ENCODE measurements around the gene TBCEL.
A peak's percentile ranks its signal among the peaks of the same experiment; 100 is the strongest.

The TBCEL gene

GRCh38 chr11:121023848-121024751 is at the start of gene TBCEL:
Gene TBCEL, plus strand, starts transcription at chr11:121024102. Its CDS starts 21,589 bp downstream, at chr11:121045691.
- Histone ChIP-seq H3K4me3 (ENCODE audit: low read depth in 1 of 2, low read length in 2 of 2) (peak within 1 kb of the TSS; percentile 74 to 91), H3K27ac (ENCODE audit: low read length) (peak within 1 kb of the TSS; percentile 57), H4K20me1 (ENCODE audit: insufficient read depth, low read length) (peaks cover 6% of the 10 kb centered on the region; the same call in 1 of the 2 replicates), H3K36me3 (ENCODE audit: insufficient read depth, low read length) (no peaks in the 10 kb centered on the region), H3K27me3 (ENCODE audit: insufficient read depth, low read length, poor library complexity) (no peaks in the 10 kb centered on the region), H3K4me1 (ENCODE audit: insufficient read depth, low read length) (peaks cover 27% of the 10 kb centered on the region), H3K4me2 (ENCODE audit: insufficient read depth, low read length) (peak within 1 kb of the TSS; percentile 98), H3K9me3 (ENCODE audit: insufficient read depth, low read length, severe bottlenecking) (no peaks in the 10 kb centered on the region), H3K79me2 (ENCODE audit: insufficient read depth, low read length) (peaks cover 26% of the 10 kb centered on the region), H3K9ac (ENCODE audit: low read depth, low read length) (peak within 1 kb of the TSS; percentile 77), H2AFZ (ENCODE audit: low read depth, low read length) (peak within 1 kb of the TSS; percentile 87)
- DNase-seq (peak; percentile 90), ATAC-seq (ENCODE audit: insufficient read depth, low read depth) (peak; percentile 88)
- TF ChIP-seq EZH2 (IDR thresholded peaks at IDR 0.05; ENCODE audit: borderline replicate concordance, low read depth, low read length, severe bottlenecking), result no peak
- TF ChIP-seq CTCF (IDR thresholded peaks at IDR 0.05; ENCODE audit: borderline replicate concordance, extremely low read depth, low read length, poor library complexity, severe bottlenecking), result no peak

GRCh38 chr11:120974466-120974865 is 49.4 kb upstream of the TBCEL start:
- Histone ChIP-seq H3K4me1 (ENCODE audit: insufficient read depth, low read length) (no peaks in the 10 kb centered on the region), H3K9ac (ENCODE audit: low read depth, low read length) (no peak overlapping the region), H4K20me1 (ENCODE audit: insufficient read depth, low read length) (no peaks in the 10 kb centered on the region), H3K36me3 (ENCODE audit: insufficient read depth, low read length) (no peaks in the 10 kb centered on the region), H2AFZ (ENCODE audit: low read depth, low read length) (no peak overlapping the region), H3K79me2 (ENCODE audit: insufficient read depth, low read length) (no peaks in the 10 kb centered on the region), H3K4me2 (ENCODE audit: insufficient read depth, low read length) (no peak overlapping the region), H3K4me3 (ENCODE audit: low read depth in 1 of 2, low read length in 2 of 2) (no peak overlapping the region), H3K27ac (ENCODE audit: low read length) (no peak overlapping the region), H3K9me3 (ENCODE audit: insufficient read depth, low read length, severe bottlenecking) (no peaks in the 10 kb centered on the region), H3K27me3 (ENCODE audit: insufficient read depth, low read length, poor library complexity) (peaks cover 27% of the 10 kb centered on the region)
- no peak for DNase-seq
- ATAC-seq (ENCODE audit: insufficient read depth, low read depth), result no peak
- TF ChIP-seq EZH2 (IDR thresholded peaks at IDR 0.05; ENCODE audit: borderline replicate concordance, low read depth, low read length, severe bottlenecking) (no peak), CTCF (IDR thresholded peaks at IDR 0.05; ENCODE audit: borderline replicate concordance, extremely low read depth, low read length, poor library complexity, severe bottlenecking) (no peak)

GRCh38 chr11:120974965-120975364 is 48.9 kb upstream of the TBCEL start:
- no peak for TF ChIP-seq CTCF (IDR thresholded peaks at IDR 0.05; ENCODE audit: borderline replicate concordance, extremely low read depth, low read length, poor library complexity, severe bottlenecking)
- no peak for TF ChIP-seq EZH2 (IDR thresholded peaks at IDR 0.05; ENCODE audit: borderline replicate concordance, low read depth, low read length, severe bottlenecking)
- Histone ChIP-seq H3K4me3 (ENCODE audit: low read depth in 1 of 2, low read length in 2 of 2) (no peak overlapping the region), H4K20me1 (ENCODE audit: insufficient read depth, low read length) (no peaks in the 10 kb centered on the region), H3K27me3 (ENCODE audit: insufficient read depth, low read length, poor library complexity) (peaks cover 25% of the 10 kb centered on the region), H2AFZ (ENCODE audit: low read depth, low read length) (no peak overlapping the region), H3K36me3 (ENCODE audit: insufficient read depth, low read length) (no peaks in the 10 kb centered on the region), H3K79me2 (ENCODE audit: insufficient read depth, low read length) (no peaks in the 10 kb centered on the region), H3K4me1 (ENCODE audit: insufficient read depth, low read length) (no peaks in the 10 kb centered on the region), H3K27ac (ENCODE audit: low read length) (no peak overlapping the region), H3K9ac (ENCODE audit: low read depth, low read length) (no peak overlapping the region), H3K4me2 (ENCODE audit: insufficient read depth, low read length) (no peak overlapping the region), H3K9me3 (ENCODE audit: insufficient read depth, low read length, severe bottlenecking) (no peaks in the 10 kb centered on the region)
- ATAC-seq (ENCODE audit: insufficient read depth, low read depth) (no peak), DNase-seq (no peak)
